HPDE6-E6E7 (cell line): Measurements from ENCODE around the gene DDRGK1.

Experiments
- DNase-seq: peaks from one replicate; pipeline ENCODE4 v3.0.0; 2011; ENCODE audit warnings: missing footprints; ENCODE audit errors: extremely low spot score

DDRGK1 gene

GRCh38 chr20:3235666-3236324, 31.3 kb upstream of the DDRGK1 start:
- peak; percentile 99 for DNase-seq

- no peak for DNase-seq
These were observed 29.6 kb upstream of the DDRGK1 start for GRCh38 chr20:3233991-3234498.

- DNase-seq, result no peak
These were observed 28.9 kb upstream of the DDRGK1 start for GRCh38 chr20:3233131-3233990.

- DNase-seq, result no peak
These were observed 27.6 kb upstream of the DDRGK1 start for GRCh38 chr20:3231889-3232588.

- DNase-seq, result no peak
These were observed 26.6 kb upstream of the DDRGK1 start for GRCh38 chr20:3231116-3231515.

GRCh38 chr20:3229798-3230197, 25.3 kb upstream of the DDRGK1 start:
- DNase-seq, result no peak

- DNase-seq, result no peak
These were observed 24.7 kb upstream of the DDRGK1 start for GRCh38 chr20:3229158-3229557.

GRCh38 chr20:3228750-3229032, 24.2 kb upstream of the DDRGK1 start:
- no peak for DNase-seq

GRCh38 chr20:3227936-3228749, 23.7 kb upstream of the DDRGK1 start:
- no peak for DNase-seq

GRCh38 chr20:3227506-3227905, 23.0 kb upstream of the DDRGK1 start:
- peak; percentile 88 for DNase-seq

GRCh38 chr20:3226864-3227263, 22.4 kb upstream of the DDRGK1 start:
- DNase-seq, result no peak

- DNase-seq, result no peak
These were observed 21.6 kb upstream of the DDRGK1 start for GRCh38 chr20:3226093-3226492.

GRCh38 chr20:3224681-3225421, 20.4 kb upstream of the DDRGK1 start:
- DNase-seq, result no peak

- no peak for DNase-seq
These were observed 19.7 kb upstream of the DDRGK1 start for GRCh38 chr20:3223994-3224680.

- no peak for DNase-seq
These were observed 19.1 kb upstream of the DDRGK1 start for GRCh38 chr20:3223651-3223993.

- no peak for DNase-seq
These were observed 18.4 kb upstream of the DDRGK1 start for GRCh38 chr20:3222635-3223600.

- no peak for DNase-seq
These were observed 17.1 kb upstream of the DDRGK1 start for GRCh38 chr20:3221398-3222226.

- DNase-seq, result peak; percentile 64
These were observed 14.0 kb upstream of the DDRGK1 start for GRCh38 chr20:3218307-3218988.
